PFSK-1 (cell line): ENCODE measurements around the gene ALPI.

ENCODE experiments used
- POLR2AphosphoS5 ChIP-seq: IDR thresholded peaks from 2 replicates; pipeline ENCODE4 v1.6.1; 2012; ENCODE audit warnings: low read depth, mild to moderate bottlenecking, control low read depth, low read length, moderate library complexity
- REST ChIP-seq, 2 experiments: IDR thresholded peaks; 2 replicates each; pipeline versions ENCODE4 v1.6.1 to v1.8.0; 2011 to 2012; ENCODE audit warnings: low read depth in 2 of 2, low read length in 2 of 2, control low read depth in 1 of 2, inconsistent platforms in 1 of 2, mild to moderate bottlenecking in 1 of 2, moderate library complexity in 1 of 2; ENCODE audit not compliant: insufficient read depth in 1 of 2
- TAF1 ChIP-seq: IDR thresholded peaks from 2 replicates; pipeline ENCODE4 v1.6.1; 2012; ENCODE audit warnings: low read length, control low read depth, borderline replicate concordance; ENCODE audit not compliant: insufficient read depth

GRCh38 chr2:232477751-232478510, 22.0 kb downstream of the ALPI start:
- no peak for TF ChIP-seq POLR2AphosphoS5
- no peak for TF ChIP-seq TAF1
- TF ChIP-seq REST (IDR thresholded peaks at IDR 0.05; ENCODE audit: insufficient read depth in 1 of 2, low read depth in 2 of 2, low read length in 2 of 2): no peak
